Measurements from ENCODE around the gene CRTAC1.

CRTAC1 gene

DNA sequence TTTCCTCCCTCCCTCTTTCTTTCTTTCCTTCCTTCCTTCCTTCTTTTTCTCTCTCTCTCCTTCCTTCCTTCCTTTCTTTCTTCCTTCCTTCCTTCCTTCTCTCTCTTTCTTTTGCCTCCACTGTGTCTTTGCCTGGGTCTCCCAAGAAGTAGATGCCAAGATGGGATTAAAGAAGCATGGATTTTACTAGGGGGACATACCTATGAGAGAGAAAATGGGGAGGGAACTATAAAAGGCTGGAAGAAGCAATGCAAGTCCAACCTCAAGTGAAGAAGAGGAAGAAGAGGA is 33.3 kb upstream of the CRTAC1 start:
- TF ChIP-seq, protein P1, sequence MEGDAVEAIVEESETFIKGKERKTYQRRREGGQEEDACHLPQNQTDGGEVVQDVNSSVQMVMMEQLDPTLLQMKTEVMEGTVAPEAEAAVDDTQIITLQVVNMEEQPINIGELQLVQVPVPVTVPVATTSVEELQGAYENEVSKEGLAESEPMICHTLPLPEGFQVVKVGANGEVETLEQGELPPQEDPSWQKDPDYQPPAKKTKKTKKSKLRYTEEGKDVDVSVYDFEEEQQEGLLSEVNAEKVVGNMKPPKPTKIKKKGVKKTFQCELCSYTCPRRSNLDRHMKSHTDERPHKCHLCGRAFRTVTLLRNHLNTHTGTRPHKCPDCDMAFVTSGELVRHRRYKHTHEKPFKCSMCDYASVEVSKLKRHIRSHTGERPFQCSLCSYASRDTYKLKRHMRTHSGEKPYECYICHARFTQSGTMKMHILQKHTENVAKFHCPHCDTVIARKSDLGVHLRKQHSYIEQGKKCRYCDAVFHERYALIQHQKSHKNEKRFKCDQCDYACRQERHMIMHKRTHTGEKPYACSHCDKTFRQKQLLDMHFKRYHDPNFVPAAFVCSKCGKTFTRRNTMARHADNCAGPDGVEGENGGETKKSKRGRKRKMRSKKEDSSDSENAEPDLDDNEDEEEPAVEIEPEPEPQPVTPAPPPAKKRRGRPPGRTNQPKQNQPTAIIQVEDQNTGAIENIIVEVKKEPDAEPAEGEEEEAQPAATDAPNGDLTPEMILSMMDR (IDR thresholded peaks at IDR 0.05; ENCODE audit: low read depth, low read length, missing control alignments): no peak
- no peak overlapping the region for H3K4me3 ChIP-seq (ENCODE audit: low read depth, low read length)
- in situ Hi-C loops (cut with HindIII; ENCODE audit: low sequenced_read_pairs): no loop called here
- no peak for DNase-seq (ENCODE audit: low read depth)

DNA sequence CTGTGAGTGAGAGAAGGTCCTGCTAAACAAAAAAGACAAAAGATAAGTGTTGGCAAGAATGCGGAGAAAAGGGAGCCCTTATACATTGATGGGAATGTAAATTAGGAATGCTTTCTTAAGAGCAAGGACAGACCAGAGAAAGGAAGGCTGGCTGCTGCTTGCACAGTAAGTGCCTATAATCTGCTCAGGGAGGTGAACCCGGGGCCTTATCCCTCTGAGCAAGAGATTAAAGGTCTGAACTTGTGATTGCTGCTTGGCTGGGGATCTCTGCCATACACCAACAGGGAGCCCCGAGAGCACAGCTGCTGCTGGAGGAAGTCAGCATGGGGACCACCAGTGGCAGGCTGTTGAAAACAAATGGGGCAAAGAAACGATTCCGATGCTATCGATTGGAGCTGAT is 32.0 kb upstream of the CRTAC1 start:
- TF ChIP-seq, protein P1 (IDR thresholded peaks at IDR 0.05; ENCODE audit: low read depth, low read length, missing control alignments): no peak
- in situ Hi-C loops (cut with HindIII; ENCODE audit: low sequenced_read_pairs): no loop called here
- DNase-seq (ENCODE audit: low read depth): no peak
- no peak overlapping the region for H3K4me3 ChIP-seq (ENCODE audit: low read depth, low read length)

DNA sequence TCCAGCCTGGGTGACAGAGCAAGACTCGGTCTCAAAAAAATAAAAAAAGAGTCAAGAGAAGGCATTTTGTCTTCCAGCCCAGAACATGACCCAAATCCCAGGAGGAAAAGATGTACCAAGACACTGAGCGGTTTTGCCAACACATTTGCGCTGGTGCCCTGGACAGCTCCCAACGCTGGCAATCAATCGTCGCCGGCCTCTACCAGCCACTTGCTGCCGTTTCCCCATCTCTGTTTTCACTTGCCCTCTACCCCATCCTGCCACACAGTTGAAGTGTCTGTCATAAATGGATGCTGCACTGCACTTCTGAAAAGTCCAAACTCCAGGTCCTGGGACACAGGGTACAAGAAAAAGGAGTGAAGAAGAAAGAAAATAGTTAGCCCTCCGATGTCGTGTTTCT is 29.7 kb upstream of the CRTAC1 start:
- TF ChIP-seq, protein P1 (IDR thresholded peaks at IDR 0.05; ENCODE audit: low read depth, low read length, missing control alignments): no peak
- no peak for DNase-seq (ENCODE audit: low read depth)
- H3K4me3 ChIP-seq (ENCODE audit: low read depth, low read length): no peak overlapping the region
- in situ Hi-C loops (cut with HindIII; ENCODE audit: low sequenced_read_pairs): no loop called here

DNA sequence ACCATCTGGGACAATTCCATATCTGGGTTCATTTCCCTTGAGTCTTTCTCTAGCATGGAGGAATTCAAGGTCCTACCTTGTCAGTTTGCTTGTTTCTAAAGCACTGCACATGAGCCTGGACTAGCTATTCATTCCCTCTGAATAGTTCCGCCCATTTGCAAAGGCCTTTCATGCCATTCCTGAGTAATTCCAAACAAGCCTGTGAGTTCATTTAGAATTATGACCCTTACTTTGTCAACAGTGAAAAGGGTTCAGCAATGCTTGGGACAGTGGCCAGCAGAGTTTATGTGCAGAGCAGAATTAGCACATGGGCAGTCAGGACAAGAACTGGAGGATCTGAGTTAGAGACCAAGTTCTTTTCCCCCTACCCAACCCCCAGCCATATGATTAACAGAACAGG is 27.9 kb upstream of the CRTAC1 start:
- in situ Hi-C loops (cut with HindIII; ENCODE audit: low sequenced_read_pairs): no loop called here
- DNase-seq (ENCODE audit: low read depth): no peak
- TF ChIP-seq, protein P1 (IDR thresholded peaks at IDR 0.05; ENCODE audit: low read depth, low read length, missing control alignments): no peak
- no peak overlapping the region for H3K4me3 ChIP-seq (ENCODE audit: low read depth, low read length)

DNA sequence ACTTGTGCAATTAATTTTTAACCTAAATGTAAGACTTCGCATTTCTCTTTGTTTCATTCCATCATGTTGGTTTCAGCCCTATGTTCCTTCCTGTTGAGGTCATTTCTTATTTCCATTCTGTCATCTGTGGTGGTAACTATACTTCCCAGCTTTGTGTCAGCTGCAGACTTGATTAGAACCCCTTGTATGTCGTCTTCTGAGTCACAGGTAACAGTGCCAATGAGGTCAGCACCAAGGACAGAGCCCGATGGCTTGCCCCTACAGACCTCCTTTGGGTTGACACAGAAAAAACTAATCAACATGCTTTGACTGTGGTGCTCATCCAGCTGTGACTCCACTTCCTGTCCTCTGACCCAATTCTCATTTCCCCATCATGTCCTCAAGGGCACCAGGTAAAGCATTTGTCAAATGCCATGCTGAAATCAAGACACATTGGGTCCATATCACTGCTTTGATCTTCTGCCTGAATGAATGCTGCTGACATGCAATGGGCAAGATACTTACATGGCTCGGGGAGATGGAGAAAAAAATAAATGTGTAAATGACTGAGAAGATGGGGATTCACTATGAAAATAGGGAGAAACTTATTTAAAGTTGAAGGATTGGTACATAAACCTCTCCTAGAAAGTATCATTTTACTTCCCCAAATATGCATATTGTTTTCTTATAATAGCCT is 25.6 kb upstream of the CRTAC1 start:
- in situ Hi-C loops (cut with HindIII; ENCODE audit: low sequenced_read_pairs): no loop called here
- DNase-seq (ENCODE audit: low read depth): no peak
- H3K4me3 ChIP-seq (ENCODE audit: low read depth, low read length): no peak overlapping the region
- TF ChIP-seq, protein P1 (IDR thresholded peaks at IDR 0.05; ENCODE audit: low read depth, low read length, missing control alignments): no peak

DNA sequence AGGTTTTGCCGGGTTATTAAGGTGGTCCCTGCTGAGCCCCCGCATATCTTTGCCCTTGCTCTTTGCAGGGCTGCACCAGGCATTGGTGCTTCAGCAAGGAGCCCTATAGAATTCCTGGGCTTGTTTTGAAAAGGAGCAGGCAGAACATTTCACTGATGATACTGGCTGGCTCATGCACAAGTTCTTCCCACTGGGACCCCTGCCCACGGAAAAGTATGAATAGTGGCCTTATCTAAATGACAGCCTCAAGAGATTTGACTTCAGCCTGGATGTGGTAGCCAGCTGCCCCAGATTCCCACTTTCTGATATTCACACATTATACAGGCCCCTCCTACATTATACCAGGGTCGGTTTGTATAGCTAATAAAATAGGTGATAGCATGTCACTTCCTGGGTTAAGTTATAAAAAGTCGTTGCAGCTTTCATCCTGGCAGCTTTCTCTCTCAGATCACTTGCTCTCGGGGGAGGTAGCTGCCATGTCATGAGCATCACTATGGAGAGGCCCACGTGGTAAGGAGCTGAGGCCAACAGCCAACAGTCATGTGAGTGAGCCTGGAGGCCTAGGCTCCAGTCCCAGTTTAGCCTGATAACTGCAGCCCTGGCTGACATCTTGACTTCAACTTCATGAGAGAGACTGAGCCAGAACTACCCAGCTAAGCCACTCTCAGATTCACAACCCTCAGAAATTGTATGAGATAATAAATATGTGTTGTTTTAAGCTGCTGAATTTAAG is 16.8 kb upstream of the CRTAC1 start:
- no peak for DNase-seq (ENCODE audit: low read depth)
- in situ Hi-C loops (cut with HindIII; ENCODE audit: low sequenced_read_pairs): no loop called here

More for the DNA sequence above, 16.8 kb upstream of the CRTAC1 start:
- no peak overlapping the region for H3K4me3 ChIP-seq (ENCODE audit: low read depth, low read length)
- TF ChIP-seq, protein P1 (IDR thresholded peaks at IDR 0.05; ENCODE audit: low read depth, low read length, missing control alignments): no peak
